Forelimb muscle (tissue), 1 donor: ENCODE measurements around the gene LIMK2. TPM values are rescaled to one million over a fixed set of nuclear protein-coding genes. Genes with fewer than 3 reads are reported as not detected.
"Not testable (repeated sequence)": the region's sequence is repeated elsewhere in the genome, so short reads cannot be mapped to it uniquely, and the experiment has no call there.

ENCODE experiments used
- DNase-seq: peaks from one replicate; pipeline ENCODE4 v3.0.0-alpha.2; 2013; ENCODE audit warnings: low read depth
- polyA plus RNA-seq: library from polyadenylated mRNA; unstranded; fragments of 120-200 nt; gene quantifications from one replicate; pipeline ENCODE4 v1.2.1, GENCODE V29; 2013; ENCODE audit not compliant: insufficient read length

Gene LIMK2
- polyA plus RNA-seq, 1 donor = 23.1 TPM

- DNase-seq = no peak
Observed at GRCh38 chr22:31244046-31244942, 32.2 kb downstream of the LIMK2 start.

GRCh38 chr22:31244943-31245451, 32.9 kb downstream of the LIMK2 start:
- no peak for DNase-seq

- not testable (repeated sequence) for DNase-seq
Observed at GRCh38 chr22:31245998-31246397, 33.9 kb downstream of the LIMK2 start.

GRCh38 chr22:31246687-31247086, 34.6 kb downstream of the LIMK2 start:
- DNase-seq = no peak

GRCh38 chr22:31247726-31248125, 35.6 kb downstream of the LIMK2 start:
- DNase-seq = no peak

- peak; percentile 60 for DNase-seq
Observed at GRCh38 chr22:31248138-31248745, 36.1 kb downstream of the LIMK2 start.

GRCh38 chr22:31248965-31249958, 37.2 kb downstream of the LIMK2 start:
- no peak for DNase-seq

- DNase-seq = no peak
Observed at GRCh38 chr22:31250740-31251600, 38.9 kb downstream of the LIMK2 start.

GRCh38 chr22:31253949-31254348, 41.9 kb downstream of the LIMK2 start:
- DNase-seq = no peak

GRCh38 chr22:31259798-31260473, 47.8 kb downstream of the LIMK2 start:
- DNase-seq = no peak

- DNase-seq = no peak
Observed at GRCh38 chr22:31260474-31260856, 48.4 kb downstream of the LIMK2 start.

GRCh38 chr22:31262312-31263133, 50.4 kb downstream of the LIMK2 start:
- no peak for DNase-seq

- DNase-seq = no peak
Observed at GRCh38 chr22:31263896-31264640, 52.0 kb downstream of the LIMK2 start.

GRCh38 chr22:31268281-31268680, 56.2 kb downstream of the LIMK2 start:
- DNase-seq = no peak

GRCh38 chr22:31269892-31270579, 57.9 kb downstream of the LIMK2 start:
- DNase-seq = no peak

- no peak for DNase-seq
Observed at GRCh38 chr22:31271026-31271425, 58.9 kb downstream of the LIMK2 start.

- DNase-seq = no peak
Observed at GRCh38 chr22:31271485-31271884, 59.4 kb downstream of the LIMK2 start.
